CD4-positive, CD25-positive, alpha-beta regulatory T cell (primary cell): ENCODE data around the gene DCTN1. TPM values are rescaled to one million over a fixed set of nuclear protein-coding genes. Genes with fewer than 3 reads are reported as not detected.

ENCODE experiments used
- ATAC-seq, 2 donors: fragments of 150-1000 bp; cut with Tn5 transposase; one replicate each; pipeline ENCODE4 v1.10.0; 2021; ENCODE audit warnings: low read depth in 2 of 2, moderate number of reproducible peaks in 2 of 2, moderate library complexity in 1 of 2
- DNase-seq, 3 donors: peaks; one replicate each; pipeline versions ENCODE4 v3.0.0 to v3.0.0-alpha.2; 2012 to 2022; ENCODE audit warnings: mixed read lengths in 1 of 3
- H3K27ac ChIP-seq: one replicate; pipeline ENCODE4 v1.7.0; 2013; ENCODE audit warnings: mild to moderate bottlenecking, low read length; ENCODE audit not compliant: insufficient read depth, poor library complexity, severe bottlenecking
- H3K27me3 ChIP-seq: one replicate; pipeline ENCODE4 v1.7.0; 2013; ENCODE audit warnings: low read length; ENCODE audit not compliant: control insufficient read depth, insufficient read depth
- H3K36me3 ChIP-seq: one replicate; pipeline ENCODE4 v1.7.0; 2013; ENCODE audit warnings: mild to moderate bottlenecking, low read length, moderate library complexity; ENCODE audit not compliant: control insufficient read depth, insufficient read depth
- H3K4me1 ChIP-seq: 2 replicates; pipeline ENCODE4 v1.7.0; 2013; ENCODE audit warnings: mild to moderate bottlenecking, low read length; ENCODE audit not compliant: insufficient read depth, control insufficient read depth, poor library complexity, severe bottlenecking
- H3K4me3 ChIP-seq: one replicate; pipeline ENCODE4 v1.7.0; 2013; ENCODE audit warnings: low read depth, mild to moderate bottlenecking, low read length, moderate library complexity
- H3K9me3 ChIP-seq, 2 experiments: 1 replicate in 1 of 2; 2 replicates in 1 of 2; pipeline ENCODE4 v1.7.0; 2013; ENCODE audit warnings: low read length in 2 of 2, mild to moderate bottlenecking in 1 of 2, moderate library complexity in 1 of 2; ENCODE audit not compliant: control insufficient read depth in 2 of 2
- H3K27ac Mint-ChIP-seq, 3 donors: one replicate each; pipeline ENCODE4 v1.8.0; 2020 to 2022; ENCODE audit warnings: mild to moderate bottlenecking in 3 of 3, mixed read lengths in 3 of 3, moderate library complexity in 2 of 3
- H3K27me3 Mint-ChIP-seq: one replicate; pipeline ENCODE4 v1.8.0; 2022; ENCODE audit warnings: mild to moderate bottlenecking, mixed read lengths
- H3K36me3 Mint-ChIP-seq: one replicate; pipeline ENCODE4 v1.8.0; 2020; ENCODE audit warnings: mixed read lengths
- H3K4me1 Mint-ChIP-seq, 4 donors: one replicate each; pipeline ENCODE4 v1.8.0; 2020 to 2022; ENCODE audit warnings: mixed read lengths in 4 of 4, mild to moderate bottlenecking in 1 of 4
- H3K4me3 Mint-ChIP-seq, 4 donors: one replicate each; pipeline ENCODE4 v1.8.0; 2020 to 2022; ENCODE audit warnings: mild to moderate bottlenecking in 4 of 4, mixed read lengths in 4 of 4, moderate library complexity in 3 of 4
- H3K9me3 Mint-ChIP-seq, 7 donors: one replicate each; pipeline ENCODE4 v1.8.0; 2020 to 2022; ENCODE audit warnings: mixed read lengths in 7 of 7, mild to moderate bottlenecking in 3 of 7, moderate library complexity in 2 of 7
- polyA plus RNA-seq, 4 donors: library from polyadenylated mRNA; unstranded; fragments of 300-500 nt; fragmentation: Illumina TruSeq; gene quantifications; one replicate each; pipeline ENCODE4 v1.2.3, GENCODE V29; 2021
- total RNA-seq: library from RNA; stranded (reverse); gene quantifications from one replicate; pipeline ENCODE4 v1.2.3, GENCODE V29; 2022

The DCTN1 gene
- total and polyA plus RNA-seq, 5 donors from 2014 or later = 42.9 to 83.5 (median 48.0) TPM

- peaks cover 23% of the 10 kb centered on the region for H3K4me1 ChIP-seq
- ATAC-seq (no peak), DNase-seq (no peak)
- no peaks in the 10 kb centered on the region for H3K27me3 ChIP-seq
- H3K4me3 ChIP-seq = no peak overlapping the region
- H3K4me3 Mint-ChIP-seq = peak overlapping the region in 1 of 4 donors; percentile 11
- no peaks in the 10 kb centered on the region for H3K9me3 Mint-ChIP-seq
- H3K36me3 ChIP-seq = no peaks in the 10 kb centered on the region
- H3K36me3 Mint-ChIP-seq = no peaks in the 10 kb centered on the region
- no peaks in the 10 kb centered on the region for H3K9me3 ChIP-seq
- no peak overlapping the region for H3K27ac ChIP-seq
- H3K27me3 Mint-ChIP-seq = peaks cover 24% of the 10 kb centered on the region
- H3K4me1 Mint-ChIP-seq = peaks cover 6 to 39% (median 16%) of the 10 kb centered on the region in 4 donors
- no peak overlapping the region for H3K27ac Mint-ChIP-seq
Measured at GRCh38 chr2:74417197-74417596, 37.1 kb upstream of the DCTN1 start.

DNA sequence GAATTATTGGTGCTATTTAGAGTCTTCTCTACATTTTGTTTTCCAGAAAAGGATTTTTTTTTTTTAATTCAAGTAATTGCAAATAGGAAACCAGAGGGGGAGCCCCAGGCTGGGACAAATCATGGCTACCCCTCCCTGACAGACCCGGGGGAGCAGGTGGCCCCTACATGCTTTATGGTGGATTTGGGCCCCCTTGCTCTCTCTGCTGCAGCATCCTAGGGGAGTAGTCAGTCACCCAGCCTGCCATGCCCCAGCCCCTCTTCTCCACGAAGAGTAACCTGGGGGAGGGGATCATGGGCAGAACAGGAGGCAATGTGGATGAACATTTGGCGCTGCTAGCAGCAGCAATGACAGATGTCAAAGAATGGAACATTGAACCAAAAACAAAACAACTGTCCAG, 36.7 kb upstream of the DCTN1 start:
- no peak overlapping the region for H3K27ac Mint-ChIP-seq
- Histone ChIP-seq H3K9me3 (no peaks in the 10 kb centered on the region), H3K36me3 (no peaks in the 10 kb centered on the region), H3K4me3 (no peak overlapping the region), H3K27me3 (no peaks in the 10 kb centered on the region), H3K27ac (no peak overlapping the region), H3K4me1 (peaks cover 19% of the 10 kb centered on the region)
- H3K4me1 Mint-ChIP-seq = peaks cover 6 to 35% (median 14%) of the 10 kb centered on the region in 4 donors
- ATAC-seq = no peak
- no peak for DNase-seq
- no peaks in the 10 kb centered on the region for H3K9me3 Mint-ChIP-seq
- peak overlapping the region in 2 of 4 donors; percentile 11 to 80 for H3K4me3 Mint-ChIP-seq
- H3K36me3 Mint-ChIP-seq = no peaks in the 10 kb centered on the region
- peaks cover 20% of the 10 kb centered on the region for H3K27me3 Mint-ChIP-seq

DNA sequence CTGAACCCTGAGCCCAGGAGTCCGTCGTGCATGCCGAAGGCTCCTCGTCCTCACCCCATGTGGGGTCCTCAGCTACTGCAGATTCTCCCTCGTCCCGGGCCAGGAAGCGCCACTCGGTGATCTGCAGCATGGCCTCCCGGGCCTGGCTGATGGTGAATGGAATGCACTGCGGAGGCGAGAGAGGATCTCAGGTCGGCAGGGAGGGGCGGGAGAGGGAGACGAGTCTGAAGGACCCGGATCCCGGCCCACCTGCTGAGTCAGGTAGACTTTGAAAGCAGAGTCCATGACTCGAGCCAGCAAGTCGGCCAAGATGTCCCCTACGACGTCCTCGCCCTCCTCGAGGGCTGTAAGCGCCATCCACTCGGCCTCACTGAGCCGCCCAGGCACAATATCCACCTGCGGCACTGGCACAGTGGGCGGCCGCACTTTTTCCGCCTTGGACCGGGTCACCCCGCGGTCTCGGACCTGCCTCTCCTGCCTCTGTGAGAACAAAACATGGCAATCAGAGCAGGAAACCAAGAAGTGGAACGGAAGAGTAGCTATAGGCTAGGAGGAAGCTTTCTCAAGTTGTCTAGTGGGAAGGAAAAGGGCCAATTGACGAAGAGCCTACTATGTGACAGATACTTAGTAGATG, 35.8 kb upstream of the DCTN1 start:
- Histone ChIP-seq H3K4me3 (no peak overlapping the region), H3K27ac (no peak overlapping the region), H3K4me1 (peaks cover 13% of the 10 kb centered on the region), H3K9me3 (no peaks in the 10 kb centered on the region), H3K27me3 (no peaks in the 10 kb centered on the region), H3K36me3 (no peaks in the 10 kb centered on the region)
- no peaks in the 10 kb centered on the region for H3K36me3 Mint-ChIP-seq
- peak overlapping the region in 2 of 3 donors; percentile 48 to 73 for H3K27ac Mint-ChIP-seq
- peak overlapping the region in 3 of 4 donors; percentile 65 to 80 (median 68) for H3K4me3 Mint-ChIP-seq
- peaks cover under 1 to 27% (median 9%) of the 10 kb centered on the region in 4 donors for H3K4me1 Mint-ChIP-seq
- peaks cover 18% of the 10 kb centered on the region for H3K27me3 Mint-ChIP-seq
- ATAC-seq = no peak
- H3K9me3 Mint-ChIP-seq = no peaks in the 10 kb centered on the region
- no peak for DNase-seq

- peaks cover 12% of the 10 kb centered on the region for H3K4me1 ChIP-seq
- H3K4me3 ChIP-seq = no peak overlapping the region
- peaks cover 0 to 22% (median 6%) of the 10 kb centered on the region in 4 donors for H3K4me1 Mint-ChIP-seq
- no peaks in the 10 kb centered on the region for H3K9me3 Mint-ChIP-seq
- DNase-seq = peak in 2 of 3 donors; percentile 13 to 41
- H3K27ac ChIP-seq = no peak overlapping the region
- H3K4me3 Mint-ChIP-seq = peak overlapping the region in 3 of 4 donors; percentile 65 to 80 (median 68)
- no peak overlapping the region for H3K27ac Mint-ChIP-seq
- H3K9me3 ChIP-seq = no peaks in the 10 kb centered on the region
- peaks cover 14% of the 10 kb centered on the region for H3K27me3 Mint-ChIP-seq
- no peaks in the 10 kb centered on the region for H3K36me3 Mint-ChIP-seq
- H3K36me3 ChIP-seq = no peaks in the 10 kb centered on the region
- no peaks in the 10 kb centered on the region for H3K27me3 ChIP-seq
- ATAC-seq = peak; percentile 25 to 45
Measured at GRCh38 chr2:74414881-74415761, 35.0 kb upstream of the DCTN1 start.

GRCh38 chr2:74414441-74414840, 34.3 kb upstream of the DCTN1 start:
- Mint-ChIP-seq H3K9me3 (no peaks in the 10 kb centered on the region), H3K4me1 (peaks cover 0 to 18% (median 4%) of the 10 kb centered on the region in 4 donors), H3K27me3 (peaks cover 13% of the 10 kb centered on the region), H3K27ac (peak overlapping the region in 1 of 3 donors; percentile 26), H3K36me3 (no peaks in the 10 kb centered on the region), H3K4me3 (peak overlapping the region in 1 of 4 donors; percentile 63)
- H3K36me3 ChIP-seq = no peaks in the 10 kb centered on the region
- no peak overlapping the region for H3K4me3 ChIP-seq
- no peak for DNase-seq
- no peaks in the 10 kb centered on the region for H3K9me3 ChIP-seq
- no peak overlapping the region for H3K27ac ChIP-seq
- H3K4me1 ChIP-seq = peaks cover 12% of the 10 kb centered on the region
- no peak for ATAC-seq
- H3K27me3 ChIP-seq = no peaks in the 10 kb centered on the region

DNA sequence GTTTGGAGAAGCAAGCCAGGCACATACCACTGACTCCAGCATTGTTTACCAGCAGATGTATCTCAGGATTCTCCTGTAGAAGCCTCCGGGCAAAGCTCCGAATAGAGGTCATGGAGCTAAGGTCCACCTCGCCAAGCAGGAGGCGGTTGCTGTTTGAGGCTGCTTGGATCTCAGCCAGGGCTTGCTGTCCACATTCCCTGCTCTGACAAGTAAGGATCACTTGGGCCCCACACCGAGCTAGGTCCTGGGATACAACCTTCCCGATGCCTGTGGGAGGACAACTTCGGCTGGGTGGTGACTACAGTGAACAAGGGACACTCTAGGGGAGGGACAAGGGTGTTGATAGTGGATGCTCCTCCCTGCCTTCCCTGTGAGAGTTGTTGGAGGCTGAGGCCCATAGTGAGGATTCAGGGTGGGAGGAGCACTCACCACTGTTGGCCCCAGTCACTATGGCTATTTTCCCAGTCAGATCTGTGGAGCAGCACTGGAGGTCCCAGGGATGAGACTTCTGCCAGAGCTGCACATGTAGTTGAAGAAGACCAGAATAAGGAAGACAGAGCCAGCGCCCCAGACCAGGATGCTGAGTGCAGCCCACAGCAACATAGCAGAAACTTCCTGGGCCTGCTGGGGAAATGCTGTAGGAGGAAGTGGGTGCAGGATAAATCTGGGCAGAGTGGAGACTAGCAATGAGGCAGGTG, 33.0 kb upstream of the DCTN1 start:
- H3K4me3 ChIP-seq = no peak overlapping the region
- Mint-ChIP-seq H3K4me1 (peaks cover 0 to 18% (median 4%) of the 10 kb centered on the region in 4 donors), H3K4me3 (peak overlapping the region in 2 of 4 donors; percentile 34 to 36), H3K27me3 (peaks cover 20% of the 10 kb centered on the region), H3K9me3 (no peaks in the 10 kb centered on the region), H3K27ac (peak overlapping the region in 2 of 3 donors; percentile 13 to 18), H3K36me3 (no peaks in the 10 kb centered on the region)
- DNase-seq (no peak), ATAC-seq (no peak)
- no peaks in the 10 kb centered on the region for H3K9me3 ChIP-seq
- H3K27ac ChIP-seq = no peak overlapping the region
- peaks cover 12% of the 10 kb centered on the region for H3K4me1 ChIP-seq
- H3K36me3 ChIP-seq = no peaks in the 10 kb centered on the region
- peaks cover under 1% of the 10 kb centered on the region for H3K27me3 ChIP-seq

GRCh38 chr2:74407682-74408081, 27.6 kb upstream of the DCTN1 start:
- no peak for ATAC-seq
- Histone ChIP-seq H3K27ac (no peak overlapping the region), H3K36me3 (no peaks in the 10 kb centered on the region), H3K4me1 (no peaks in the 10 kb centered on the region), H3K4me3 (no peak overlapping the region), H3K9me3 (no peaks in the 10 kb centered on the region), H3K27me3 (peaks cover 13% of the 10 kb centered on the region)
- Mint-ChIP-seq H3K36me3 (no peaks in the 10 kb centered on the region), H3K4me1 (peaks cover 0 to 1% (median 0%) of the 10 kb centered on the region in 4 donors), H3K4me3 (no peak overlapping the region), H3K27ac (no peak overlapping the region), H3K27me3 (peaks cover 17% of the 10 kb centered on the region), H3K9me3 (no peaks in the 10 kb centered on the region)
- no peak for DNase-seq
